ENCODE measurements around the gene CASP6.
A peak's percentile ranks its signal among the peaks of the same experiment; 100 is the strongest.

The CASP6 gene
- total RNA-seq: 10.7 to 26.3 (median 14.7) reads per million in 3 experiments

DNA sequence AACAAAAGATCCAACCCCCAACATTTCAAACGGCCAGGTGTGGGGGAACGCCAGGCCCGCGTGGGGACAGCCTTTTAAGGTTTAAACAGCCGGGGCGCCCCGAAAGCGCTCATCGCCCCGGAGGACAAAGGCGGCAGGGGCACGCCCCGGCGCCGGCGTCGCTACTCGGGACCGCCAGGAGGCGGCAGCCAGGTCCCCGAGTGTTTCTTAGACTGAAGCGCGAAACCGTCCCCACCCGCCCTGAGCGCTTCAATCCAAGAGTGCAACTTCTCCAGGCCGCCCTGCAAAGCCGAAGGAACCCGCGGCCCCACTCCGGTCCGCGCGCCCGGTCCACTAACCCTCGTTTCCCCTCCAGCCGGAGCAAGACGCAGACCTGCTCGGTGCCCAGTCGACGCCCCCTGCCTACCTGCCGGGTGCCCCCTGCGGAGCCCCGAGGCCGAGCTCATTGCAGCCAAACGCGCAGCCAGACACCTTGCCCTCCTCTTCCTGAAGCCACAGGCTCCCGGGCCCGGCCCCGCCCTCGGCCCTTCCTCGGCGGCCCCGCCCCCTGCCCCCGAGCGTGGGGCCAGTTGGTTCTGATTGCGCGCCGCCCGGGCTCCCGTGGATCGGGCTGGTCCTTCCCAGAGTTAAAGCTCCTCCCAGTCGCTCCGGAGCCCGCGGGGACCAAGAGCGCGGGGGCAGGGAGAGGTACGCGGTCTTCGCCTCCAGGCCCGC lies at the start of gene CASP6:
TSS of gene CASP6 (minus strand) at position 496 of the 714 bp plus-strand sequence. CDS start at position 446, 50 bp downstream.
- DNase-seq: peak; percentile 70

DNA sequence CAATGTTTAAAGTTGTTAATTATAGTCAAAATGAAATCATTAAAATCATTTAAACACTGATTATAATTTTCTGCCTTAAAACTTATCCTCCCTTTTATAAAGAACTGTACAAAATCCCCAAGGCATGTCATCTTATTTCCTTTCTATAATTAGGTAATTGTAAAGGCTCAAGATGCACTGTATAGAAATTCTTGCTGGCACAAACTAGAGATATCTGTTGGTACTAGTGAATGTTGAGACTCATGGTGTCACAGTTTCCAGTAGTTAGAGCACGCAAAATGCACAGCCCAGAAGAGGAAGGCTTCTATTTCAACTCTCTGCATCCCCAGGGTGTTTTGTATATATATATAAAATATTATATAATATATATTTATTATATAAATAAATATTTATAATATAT lies 49.3 kb upstream of the CASP6 start:
- no peak for DNase-seq

DNA sequence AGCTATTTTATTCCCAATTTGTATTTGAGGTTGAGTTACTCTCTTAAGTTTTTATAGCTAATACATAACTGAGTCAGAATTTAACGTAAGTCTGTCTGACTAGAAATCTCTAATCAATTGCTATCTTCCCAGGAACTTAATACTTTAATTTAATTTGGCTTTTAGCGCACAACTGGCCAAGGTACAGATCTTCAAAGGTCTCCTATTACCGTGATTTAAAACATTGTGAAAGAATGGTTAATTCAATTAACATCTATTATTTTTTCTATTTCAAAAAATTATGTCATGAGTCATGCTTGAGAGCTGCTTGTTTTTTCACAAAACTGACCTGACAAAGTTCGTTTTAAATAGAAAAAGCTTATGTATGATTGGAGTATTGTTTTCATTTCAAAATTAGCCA lies 48.6 kb upstream of the CASP6 start:
- no peak for DNase-seq

DNA sequence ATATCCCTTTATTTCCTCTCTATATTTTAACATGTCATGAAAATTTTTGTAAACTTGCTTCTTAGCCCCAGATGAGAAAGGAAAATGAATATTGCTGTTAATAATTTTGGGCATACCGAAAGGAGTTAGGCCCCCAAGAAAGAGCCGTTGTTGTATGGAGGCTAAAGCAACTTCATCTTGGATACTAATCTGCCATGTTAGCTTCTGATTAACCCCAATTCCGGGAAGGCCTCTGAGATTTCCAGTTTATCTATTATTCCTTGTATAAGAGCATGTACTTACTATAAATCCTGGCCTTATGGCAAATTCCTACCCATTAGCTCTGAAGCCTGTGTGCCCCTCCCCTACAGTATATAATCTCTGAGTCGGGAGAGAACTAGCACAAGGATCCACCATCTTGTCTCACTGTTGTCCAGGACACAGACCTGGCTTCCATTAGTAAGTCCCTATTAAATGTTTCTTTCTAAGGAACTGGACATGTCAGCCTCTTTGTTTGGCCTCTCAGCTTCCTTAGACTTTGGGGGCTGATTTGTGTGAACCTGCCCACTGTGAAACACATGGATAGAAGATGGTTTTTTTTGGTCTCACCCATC lies 47.5 kb upstream of the CASP6 start:
- DNase-seq: no peak

DNA sequence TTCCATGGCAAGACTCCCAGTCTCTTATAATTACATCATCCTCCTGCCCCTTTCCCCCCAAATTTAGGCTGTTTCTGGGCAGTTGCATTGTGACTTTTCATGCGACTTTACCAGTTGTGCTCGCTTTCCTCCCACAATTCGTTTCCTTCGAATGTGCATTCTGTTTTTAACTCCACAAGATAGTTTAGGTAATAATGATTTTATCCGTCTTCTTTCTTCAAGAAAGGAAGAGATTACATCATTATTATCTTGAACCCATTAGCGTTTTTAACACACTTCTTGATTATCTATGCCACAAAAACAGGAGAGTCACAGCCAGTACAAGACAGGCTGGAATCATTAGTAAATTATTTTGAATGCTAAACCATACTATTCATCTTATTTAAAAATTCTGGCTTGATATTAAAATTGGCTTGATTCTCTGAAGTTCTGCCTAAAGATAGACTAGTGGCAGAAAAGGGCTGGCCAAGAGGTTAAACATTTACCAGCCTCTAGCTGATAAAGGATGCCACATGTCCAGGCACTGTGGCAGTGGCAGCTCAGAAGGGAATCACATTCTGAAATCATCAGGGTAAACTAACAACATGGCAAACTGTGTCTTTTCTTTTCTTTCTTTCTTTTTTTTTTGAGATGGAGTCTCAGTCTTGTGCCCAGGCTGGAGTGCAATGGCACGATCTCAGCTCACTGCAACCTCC lies 46.3 kb upstream of the CASP6 start:
- no peak for DNase-seq

DNA sequence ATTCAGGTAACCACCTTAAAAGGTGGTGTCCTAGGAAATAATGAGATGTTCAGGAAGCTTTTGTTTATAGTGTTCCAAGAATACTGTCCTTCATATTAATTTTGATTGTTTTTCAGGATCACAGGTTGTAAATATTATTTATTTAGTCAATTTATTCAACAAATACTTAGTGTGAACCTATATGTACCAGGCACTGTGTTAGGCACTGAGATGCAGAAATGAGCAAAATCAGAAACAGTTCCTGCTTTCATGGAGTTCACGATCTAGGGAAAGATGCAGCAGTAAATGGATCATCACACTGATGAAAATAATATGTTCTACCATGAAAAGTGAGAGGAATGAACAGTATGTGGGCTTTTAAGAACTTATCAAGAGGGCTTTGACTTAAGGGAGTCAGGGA lies 44.9 kb upstream of the CASP6 start:
- no peak for DNase-seq

DNA sequence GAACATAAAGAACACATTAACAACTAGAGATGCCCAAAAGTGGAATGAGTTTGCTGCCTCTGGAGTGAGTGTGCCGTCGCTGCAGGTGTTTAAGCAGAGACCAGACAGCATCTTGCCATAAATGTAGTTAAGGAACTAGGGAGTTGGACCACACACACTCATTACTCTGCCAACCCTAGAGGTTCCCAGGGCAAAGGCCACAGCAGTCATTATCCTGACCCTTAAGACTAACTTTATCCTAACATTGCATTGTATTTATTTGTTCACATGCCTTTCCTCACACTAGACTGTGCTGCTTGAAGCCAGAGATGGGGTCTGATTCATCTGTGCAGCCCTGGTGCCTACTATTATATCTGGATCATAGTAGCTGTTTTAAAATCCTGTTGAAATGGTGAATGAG lies 43.5 kb upstream of the CASP6 start:
- DNase-seq: no peak

DNA sequence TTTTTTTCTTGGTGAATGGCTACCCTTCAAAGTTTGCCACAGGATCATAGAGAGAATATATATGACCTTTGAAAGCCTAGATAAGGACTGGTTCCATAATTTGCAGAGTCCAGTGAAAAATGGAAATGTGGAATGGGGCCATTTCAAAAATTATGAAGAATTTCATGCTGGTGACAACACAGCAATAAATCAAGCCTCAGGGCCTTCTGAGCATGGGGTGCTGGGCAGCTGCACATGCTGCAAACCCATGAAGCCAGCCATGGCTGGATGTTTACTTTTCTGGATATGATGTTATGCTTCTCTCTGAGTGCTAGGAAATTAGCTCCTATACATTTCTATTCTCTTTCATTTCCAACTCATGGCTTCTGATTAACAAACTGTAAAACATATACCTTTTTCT lies 42.6 kb upstream of the CASP6 start:
- no peak for DNase-seq

DNA sequence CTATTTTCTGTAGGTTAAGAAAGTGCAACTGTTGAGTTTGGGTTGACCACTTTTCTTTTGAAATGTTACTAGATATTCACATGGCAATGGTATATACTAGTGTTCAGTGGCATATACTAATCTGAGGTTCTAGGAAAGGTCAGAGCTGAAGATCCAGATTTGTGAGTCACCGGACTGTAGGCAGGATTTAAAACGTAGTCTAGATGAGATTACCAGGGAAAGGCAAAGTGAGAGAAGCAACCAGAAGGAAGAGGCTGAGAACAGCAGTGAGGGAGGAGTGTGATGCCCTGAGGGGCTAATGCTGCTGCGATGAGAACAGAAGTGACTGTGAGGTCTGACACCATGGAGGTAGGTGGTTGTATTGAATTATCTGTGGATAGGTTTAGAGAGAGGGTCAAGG lies 36.3 kb upstream of the CASP6 start:
- no peak for DNase-seq

DNA sequence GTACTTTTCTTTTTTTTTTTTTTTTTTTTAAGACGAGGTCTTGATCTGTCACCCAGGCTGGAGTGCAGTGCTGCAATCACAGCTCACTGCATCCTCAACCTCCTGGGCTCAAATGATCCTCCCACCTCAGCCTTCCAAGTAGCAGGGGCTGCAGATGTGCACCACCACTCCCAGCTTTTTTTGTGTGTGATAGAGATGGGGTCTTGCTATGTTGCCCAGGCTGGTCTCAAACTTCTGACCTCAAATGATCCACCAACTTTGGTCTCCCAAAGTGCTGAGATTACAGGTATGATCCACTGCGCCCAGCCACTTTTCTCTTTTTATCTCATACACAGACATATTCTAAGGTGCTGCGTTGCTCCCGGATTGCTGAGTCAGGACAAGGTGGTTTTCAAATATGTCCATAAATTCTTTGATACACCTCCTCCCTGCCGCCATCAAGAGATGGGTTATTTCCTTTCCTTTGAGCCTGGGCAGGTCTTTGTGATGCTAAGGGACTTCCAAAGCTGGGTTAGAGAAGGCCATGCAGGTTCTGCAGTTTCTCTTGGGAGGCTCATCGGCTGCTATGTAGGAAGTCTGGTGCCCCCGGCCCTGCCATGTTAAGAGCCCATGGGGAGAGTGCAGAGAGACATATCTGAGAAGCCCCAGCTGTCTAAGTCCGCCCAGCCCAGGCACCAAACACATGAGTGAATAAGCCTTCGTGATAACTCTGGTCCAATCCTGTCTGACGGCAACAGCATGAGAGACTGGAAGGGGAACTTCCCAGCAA lies 35.0 kb upstream of the CASP6 start:
- DNase-seq: no peak

DNA sequence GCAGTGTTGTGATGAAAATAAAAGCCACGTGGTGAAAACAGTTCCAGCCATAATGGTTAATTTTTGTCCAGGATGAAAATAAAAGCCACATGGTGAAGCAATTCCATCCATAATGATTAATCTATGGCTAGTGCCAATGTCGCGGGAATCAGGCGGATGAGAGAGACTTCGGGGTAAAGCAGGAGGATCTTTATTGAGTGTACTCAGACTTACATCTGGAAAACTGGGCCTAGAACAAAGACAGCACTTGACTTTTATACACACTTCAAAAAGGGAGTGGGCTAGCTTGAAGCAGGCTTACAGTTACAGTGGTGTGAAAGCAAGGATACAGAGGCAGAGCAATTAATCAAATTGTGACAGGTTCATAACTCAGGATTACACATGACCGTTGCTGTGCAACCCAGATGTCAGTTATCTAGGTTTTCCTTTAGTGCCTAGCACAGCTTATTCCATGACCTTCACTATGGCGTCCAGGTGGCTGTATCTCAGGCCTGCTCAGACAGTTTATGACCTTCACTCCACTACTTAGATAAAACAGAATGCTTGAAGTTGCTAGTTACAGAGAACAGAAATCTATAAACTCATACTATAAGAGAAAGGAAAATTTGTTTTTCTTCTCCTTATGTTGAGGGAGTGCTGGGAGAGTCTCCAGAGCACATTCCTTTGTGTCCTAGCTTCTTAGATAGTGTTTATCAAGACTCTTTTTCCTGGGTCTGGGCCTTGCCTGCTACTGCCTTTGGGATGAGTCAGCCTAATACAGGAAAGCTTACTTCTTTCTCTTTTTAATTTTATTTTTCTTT lies 32.5 kb upstream of the CASP6 start:
- DNase-seq: no peak

DNA sequence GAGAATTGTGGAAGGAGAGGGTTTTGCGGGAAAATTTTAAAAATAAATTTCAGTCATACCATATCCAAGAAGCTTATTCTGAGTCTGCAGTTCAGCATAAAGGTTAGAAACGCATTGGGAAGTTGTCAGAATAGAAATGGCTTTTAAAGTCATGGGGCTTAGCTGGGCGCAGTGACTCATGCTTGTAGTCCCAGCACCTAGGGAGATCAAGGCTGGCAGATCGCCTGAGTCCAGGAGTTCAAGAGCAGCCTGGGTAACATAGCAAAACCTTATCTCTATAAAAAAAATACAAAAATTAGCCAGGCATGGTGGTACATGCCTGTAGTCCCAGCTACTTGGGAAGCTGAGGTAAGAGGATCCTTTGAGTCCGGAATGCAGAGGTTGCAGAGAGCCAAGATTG lies 30.5 kb upstream of the CASP6 start:
- no peak for DNase-seq

DNA sequence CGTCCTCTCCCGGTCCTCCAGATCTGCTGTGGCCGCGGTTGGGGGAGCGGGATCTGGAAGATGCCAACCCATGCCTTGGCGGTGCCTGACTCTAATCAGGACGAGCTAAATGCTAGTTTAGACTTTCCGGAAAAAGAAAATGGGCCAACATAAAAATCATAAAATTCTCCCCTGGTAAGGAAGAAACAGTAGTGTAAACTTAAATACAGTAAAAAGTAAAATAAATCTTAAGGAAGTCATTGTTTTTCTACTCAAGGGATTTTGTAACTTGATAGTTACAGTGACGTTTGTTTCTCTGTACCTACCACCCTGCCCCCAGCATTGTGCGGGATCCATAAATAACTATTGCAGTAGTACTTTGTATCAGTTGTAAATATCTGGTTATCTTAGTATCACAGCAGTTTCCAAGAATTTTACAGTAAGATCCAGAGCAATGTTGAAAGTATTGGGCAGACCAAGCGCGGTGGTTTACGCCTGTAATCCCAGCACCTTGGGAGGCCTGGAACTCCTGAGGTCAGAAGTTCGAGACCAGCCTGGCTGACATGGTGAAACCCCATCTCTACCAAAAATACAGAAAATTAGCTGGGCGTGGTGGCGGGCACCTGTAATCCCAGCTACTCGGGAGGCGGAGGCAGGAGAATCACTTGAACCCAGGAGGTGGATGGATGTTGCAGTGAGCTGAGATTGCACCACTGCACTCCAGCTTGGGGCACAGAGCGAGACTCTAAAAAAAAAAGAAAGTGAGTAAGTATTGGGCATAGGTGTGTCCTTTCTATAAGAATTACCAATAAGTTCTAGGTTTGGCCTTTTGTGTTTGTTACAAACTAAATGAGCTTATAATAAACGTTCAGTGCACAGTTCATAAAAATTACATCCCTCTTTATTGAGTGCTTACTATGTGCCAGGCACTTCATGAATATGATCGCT lies 27.6 kb upstream of the CASP6 start:
- no peak for DNase-seq

DNA sequence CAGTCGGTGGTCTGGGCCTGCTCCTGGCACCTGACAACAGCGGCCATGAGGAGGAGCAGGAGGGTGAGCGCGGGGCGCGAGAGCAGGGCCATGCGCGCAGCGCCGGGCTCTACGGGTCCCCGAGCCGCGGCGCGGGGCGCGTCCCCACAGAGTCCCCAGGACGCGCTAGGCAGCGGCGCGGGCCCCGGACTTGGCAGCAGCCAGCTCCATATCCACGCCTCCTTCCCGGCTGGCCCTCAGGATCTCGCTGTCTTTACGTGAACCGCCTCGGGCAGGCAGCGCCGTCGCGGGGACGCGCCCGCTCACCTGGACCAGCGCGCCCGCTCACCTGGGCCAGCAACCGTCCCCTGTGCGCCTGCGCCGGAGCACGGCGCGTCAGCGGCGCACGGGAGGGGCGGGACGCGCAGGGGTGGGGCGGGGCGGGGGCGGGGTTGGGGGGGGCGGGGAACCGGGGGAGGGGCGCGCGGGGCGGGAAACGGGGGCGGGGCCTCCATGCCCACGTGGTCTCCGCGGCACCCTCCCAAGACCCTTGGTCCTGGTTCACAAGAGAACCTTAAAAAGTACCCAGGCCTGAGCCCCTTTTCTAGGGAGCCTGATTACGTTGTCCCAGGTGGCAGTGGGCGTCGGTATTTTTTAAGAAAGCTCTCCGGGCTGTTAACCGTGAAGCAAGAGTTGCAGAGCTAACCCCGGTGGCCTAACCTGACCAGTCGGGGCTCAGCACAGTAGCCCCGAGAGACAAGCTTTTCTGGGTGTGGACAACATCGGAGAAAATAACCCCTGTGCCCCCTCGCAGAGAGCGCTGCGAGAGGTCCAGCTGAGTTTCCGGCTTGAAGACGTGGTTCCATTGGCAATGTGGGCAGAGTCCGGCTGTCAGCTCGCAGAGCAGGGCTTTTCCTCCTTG lies 26.7 kb upstream of the CASP6 start, which contains the start of gene PLA2G12A:
TSS of gene PLA2G12A (minus strand) at position 353 of the 901 bp plus-strand sequence. CDS start at position 92, 261 bp downstream.
- peak; percentile 84 for DNase-seq

DNA sequence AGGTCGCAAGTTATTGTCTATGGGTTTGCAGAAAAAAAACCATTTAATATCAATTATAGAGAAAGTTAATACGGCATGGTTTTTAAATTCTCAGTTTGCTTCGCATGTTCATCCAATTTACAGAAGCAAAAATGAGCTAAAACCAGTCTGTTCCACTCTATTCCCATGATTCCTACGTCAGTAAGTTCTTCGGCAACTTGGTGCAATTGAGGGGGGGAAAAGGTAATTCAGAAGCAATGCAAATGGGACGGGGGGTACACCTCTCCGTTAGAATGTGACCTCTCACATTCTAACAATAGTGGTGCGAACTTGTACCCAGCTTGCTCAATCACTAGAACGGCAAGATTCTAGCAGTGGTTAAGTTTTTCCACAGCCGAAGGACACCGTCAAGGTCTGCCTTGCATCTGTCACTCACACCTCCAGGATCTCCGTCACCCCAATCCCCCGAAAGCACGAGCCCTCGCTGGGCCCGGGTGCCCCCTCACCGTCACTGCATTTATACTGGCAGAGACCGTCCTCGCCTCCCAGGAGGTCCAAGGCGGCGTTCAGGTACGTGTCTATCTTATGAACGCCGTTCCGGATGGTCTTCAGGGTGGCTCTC lies 26.0 kb upstream of the CASP6 start:
- DNase-seq: no peak

DNA sequence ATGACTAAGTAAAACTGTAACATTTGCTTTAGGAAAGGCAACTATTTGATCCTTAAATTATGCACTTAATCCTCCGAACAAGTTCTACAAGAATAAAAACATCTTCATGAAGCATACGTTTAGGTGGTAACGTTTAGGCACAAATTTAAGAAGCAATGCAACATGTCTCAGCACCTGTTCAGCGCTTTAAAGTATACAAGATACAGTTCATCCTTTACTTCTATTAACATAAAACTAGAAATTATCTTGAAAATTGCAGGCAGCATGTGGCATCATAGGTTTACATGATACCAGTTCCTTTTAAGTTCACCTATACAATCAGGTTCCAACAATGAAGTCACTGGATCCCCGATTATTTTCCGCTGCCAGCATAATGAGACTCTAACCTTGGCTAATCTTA lies 25.1 kb upstream of the CASP6 start:
- no peak for DNase-seq

DNA sequence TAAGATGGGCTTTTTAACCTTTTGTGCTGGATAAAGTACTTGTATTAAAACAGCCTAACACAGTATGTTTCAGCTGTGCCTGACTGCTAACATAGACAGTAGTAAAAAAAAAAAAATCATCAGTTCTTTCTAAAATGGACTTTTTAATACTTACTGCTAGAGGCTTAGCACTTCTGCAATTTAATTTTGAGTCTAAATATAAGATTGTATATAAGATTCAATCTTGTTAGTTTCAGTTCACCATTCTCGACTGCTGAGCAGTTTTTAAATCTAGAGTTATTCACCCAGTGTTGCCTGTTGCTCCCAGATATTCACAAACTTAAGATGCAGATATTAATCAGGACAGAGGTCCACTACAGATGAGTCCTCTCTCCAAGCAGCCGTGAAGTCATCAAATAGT lies 19.9 kb upstream of the CASP6 start:
- no peak for DNase-seq

DNA sequence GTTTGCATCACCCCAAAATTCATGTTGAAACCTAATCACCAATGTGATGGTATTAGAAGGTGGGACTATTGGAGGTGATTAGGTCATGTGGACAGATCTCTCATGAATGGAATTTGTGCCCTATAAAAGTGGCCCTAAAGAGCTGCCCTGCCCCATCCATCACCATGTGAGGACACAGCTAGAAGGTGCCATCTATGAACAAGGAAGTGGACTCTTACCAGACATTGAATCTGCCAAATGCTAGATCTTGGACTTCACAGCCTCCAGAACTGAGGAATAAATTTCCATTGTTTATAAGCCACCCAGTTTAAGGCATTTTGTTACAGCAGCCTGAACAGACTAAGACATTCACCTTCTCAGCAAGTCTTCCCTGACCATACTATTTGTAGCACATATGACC lies 19.1 kb upstream of the CASP6 start:
- DNase-seq: no peak

DNA sequence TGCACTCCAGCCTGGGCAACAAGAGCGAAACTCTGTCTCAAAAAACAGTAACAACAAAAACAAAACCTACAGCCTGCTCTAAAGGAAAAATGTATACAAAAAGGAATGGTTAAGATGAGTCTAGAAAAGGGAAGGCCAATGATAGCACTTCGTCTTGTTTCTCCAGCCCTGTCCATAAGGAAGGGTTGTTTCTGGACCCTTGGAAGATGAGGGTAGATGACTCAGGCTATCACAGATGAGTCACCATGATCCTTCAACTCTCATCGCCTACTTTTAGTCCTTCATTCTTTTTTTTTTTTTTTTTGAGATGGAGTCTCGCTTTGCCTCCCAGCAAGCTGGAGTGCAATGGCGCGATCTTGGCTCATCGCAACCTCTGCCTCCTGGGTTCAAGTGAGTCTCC lies 17.8 kb upstream of the CASP6 start:
- DNase-seq: no peak

DNA sequence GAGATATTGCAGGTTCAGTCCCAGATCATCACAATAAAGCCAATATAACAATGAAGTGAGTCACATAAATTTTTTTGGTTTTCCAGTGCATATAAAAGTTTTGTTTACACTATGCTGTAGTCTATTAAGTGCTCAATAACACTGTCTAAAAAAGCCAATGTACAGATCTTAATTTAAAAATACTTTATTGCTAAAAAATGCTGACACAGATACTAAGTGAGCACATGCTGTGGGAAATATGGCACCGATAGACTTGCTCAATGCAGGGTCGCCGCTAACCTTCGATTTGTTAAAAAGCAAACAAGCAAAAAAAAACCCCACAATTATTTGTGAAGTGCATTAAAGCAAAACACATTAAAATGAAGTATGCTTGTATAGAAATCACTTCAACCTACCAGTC lies 16.4 kb upstream of the CASP6 start:
- no peak for DNase-seq

All from central memory CD4-positive, alpha-beta T cell (primary cell).